Right lobe of liver (tissue), 4 donors: ENCODE data around the gene SORBS2.

ENCODE experiments used
- POLR2A ChIP-seq: fragments of 450-650 bp; IDR thresholded peaks from one replicate; pipeline ENCODE4 v1.6.1; 2017; ENCODE audit warnings: antibody characterized with exemption, mild to moderate bottlenecking
- TF ChIP-seq, protein P1 (sequence below), 4 donors: fragments of 200-600 bp in 3 of 4; fragments of 450-650 bp in 1 of 4; IDR thresholded peaks; one replicate each; pipeline versions ENCODE4 v1.5.1 to v1.8.0; 2016 to 2022; ENCODE audit warnings: antibody characterized with exemption in 4 of 4, mild to moderate bottlenecking in 2 of 4
- donor health status: DM: no; HTN: no; CAD: no.
- donor health status: DM: no; HTN: no; CAD: no.
- donor health status: DM: no; HTN: yes; CAD: no.

DNA sequence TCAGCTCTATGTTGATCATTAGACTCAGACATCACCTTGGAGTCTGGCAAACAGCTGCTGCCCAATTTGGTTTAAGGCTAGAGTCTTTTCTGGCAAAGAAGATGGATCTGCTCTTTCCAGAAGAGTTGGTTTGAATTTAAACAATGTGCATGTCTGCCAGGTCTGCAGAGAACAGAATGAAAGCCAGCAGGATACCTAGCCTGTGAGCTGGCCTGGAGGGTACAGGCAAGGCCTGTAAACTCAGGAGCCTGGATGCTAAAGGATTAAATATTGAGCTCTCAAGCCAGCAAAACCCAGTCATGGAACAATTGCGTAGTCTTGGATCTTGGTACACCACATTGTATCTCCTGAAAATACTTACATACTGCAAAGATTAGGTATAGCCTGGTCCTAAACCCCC lies 261.1 kb downstream of the SORBS2 start:
- TF ChIP-seq, protein P1, sequence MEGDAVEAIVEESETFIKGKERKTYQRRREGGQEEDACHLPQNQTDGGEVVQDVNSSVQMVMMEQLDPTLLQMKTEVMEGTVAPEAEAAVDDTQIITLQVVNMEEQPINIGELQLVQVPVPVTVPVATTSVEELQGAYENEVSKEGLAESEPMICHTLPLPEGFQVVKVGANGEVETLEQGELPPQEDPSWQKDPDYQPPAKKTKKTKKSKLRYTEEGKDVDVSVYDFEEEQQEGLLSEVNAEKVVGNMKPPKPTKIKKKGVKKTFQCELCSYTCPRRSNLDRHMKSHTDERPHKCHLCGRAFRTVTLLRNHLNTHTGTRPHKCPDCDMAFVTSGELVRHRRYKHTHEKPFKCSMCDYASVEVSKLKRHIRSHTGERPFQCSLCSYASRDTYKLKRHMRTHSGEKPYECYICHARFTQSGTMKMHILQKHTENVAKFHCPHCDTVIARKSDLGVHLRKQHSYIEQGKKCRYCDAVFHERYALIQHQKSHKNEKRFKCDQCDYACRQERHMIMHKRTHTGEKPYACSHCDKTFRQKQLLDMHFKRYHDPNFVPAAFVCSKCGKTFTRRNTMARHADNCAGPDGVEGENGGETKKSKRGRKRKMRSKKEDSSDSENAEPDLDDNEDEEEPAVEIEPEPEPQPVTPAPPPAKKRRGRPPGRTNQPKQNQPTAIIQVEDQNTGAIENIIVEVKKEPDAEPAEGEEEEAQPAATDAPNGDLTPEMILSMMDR (IDR thresholded peaks at IDR 0.05): no peak
- no peak for TF ChIP-seq POLR2A
